ENCODE results near the gene FBXW8.

GRCh38 chr12:117034701-117035151 lies 124.0 kb downstream of the FBXW8 start:
- TF ChIP-seq POLR2A (IDR thresholded peaks at IDR 0.05; ENCODE audit: low read depth, low read length) (no peak), EZH2 (IDR thresholded peaks at IDR 0.05; ENCODE audit: borderline replicate concordance, low read depth, low read length, severe bottlenecking) (no peak), POLR2AphosphoS5 (IDR thresholded peaks at IDR 0.05; ENCODE audit: insufficient read depth, low read depth, low read length) (no peak), FOS (IDR thresholded peaks at IDR 0.05; ENCODE audit: borderline replicate concordance, insufficient read depth, low read length) (no peak), MYC (IDR thresholded peaks at IDR 0.05; ENCODE audit: low read depth, low read length) (no peak), GATA2 (IDR thresholded peaks at IDR 0.05; ENCODE audit: insufficient read depth, insufficient read length, low read depth, low read length) (no peak)
- TF ChIP-seq, protein P1, sequence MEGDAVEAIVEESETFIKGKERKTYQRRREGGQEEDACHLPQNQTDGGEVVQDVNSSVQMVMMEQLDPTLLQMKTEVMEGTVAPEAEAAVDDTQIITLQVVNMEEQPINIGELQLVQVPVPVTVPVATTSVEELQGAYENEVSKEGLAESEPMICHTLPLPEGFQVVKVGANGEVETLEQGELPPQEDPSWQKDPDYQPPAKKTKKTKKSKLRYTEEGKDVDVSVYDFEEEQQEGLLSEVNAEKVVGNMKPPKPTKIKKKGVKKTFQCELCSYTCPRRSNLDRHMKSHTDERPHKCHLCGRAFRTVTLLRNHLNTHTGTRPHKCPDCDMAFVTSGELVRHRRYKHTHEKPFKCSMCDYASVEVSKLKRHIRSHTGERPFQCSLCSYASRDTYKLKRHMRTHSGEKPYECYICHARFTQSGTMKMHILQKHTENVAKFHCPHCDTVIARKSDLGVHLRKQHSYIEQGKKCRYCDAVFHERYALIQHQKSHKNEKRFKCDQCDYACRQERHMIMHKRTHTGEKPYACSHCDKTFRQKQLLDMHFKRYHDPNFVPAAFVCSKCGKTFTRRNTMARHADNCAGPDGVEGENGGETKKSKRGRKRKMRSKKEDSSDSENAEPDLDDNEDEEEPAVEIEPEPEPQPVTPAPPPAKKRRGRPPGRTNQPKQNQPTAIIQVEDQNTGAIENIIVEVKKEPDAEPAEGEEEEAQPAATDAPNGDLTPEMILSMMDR (IDR thresholded peaks at IDR 0.05; ENCODE audit: extremely low read depth in 1 of 2, insufficient read depth in 1 of 2, low read depth in 1 of 2, low read length in 2 of 2), result no peak
- TF ChIP-seq, protein P2, sequence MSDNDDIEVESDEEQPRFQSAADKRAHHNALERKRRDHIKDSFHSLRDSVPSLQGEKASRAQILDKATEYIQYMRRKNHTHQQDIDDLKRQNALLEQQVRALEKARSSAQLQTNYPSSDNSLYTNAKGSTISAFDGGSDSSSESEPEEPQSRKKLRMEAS (IDR thresholded peaks at IDR 0.05; ENCODE audit: insufficient read depth, insufficient read length), result no peak

All from endothelial cell of umbilical vein (primary cell).